ENCODE results near the gene ABHD5.

The ABHD5 gene

GRCh38 chr3:43685921-43686320, 4.8 kb upstream of the ABHD5 start:
- DNase-seq (ENCODE audit: low read depth in 2 of 2), result no peak

- DNase-seq (ENCODE audit: low read depth in 2 of 2), result no peak
These were observed 4.4 kb upstream of the ABHD5 start for GRCh38 chr3:43686333-43686699.

GRCh38 chr3:43686700-43687498, 3.8 kb upstream of the ABHD5 start:
- DNase-seq (ENCODE audit: low read depth in 2 of 2), result no peak

- DNase-seq (ENCODE audit: low read depth in 2 of 2), result no peak
These were observed 3.3 kb upstream of the ABHD5 start for GRCh38 chr3:43687499-43687811.

GRCh38 chr3:43688245-43688650, 2.5 kb upstream of the ABHD5 start:
- no peak for DNase-seq (ENCODE audit: low read depth in 2 of 2)

GRCh38 chr3:43689166-43689565, 1.6 kb upstream of the ABHD5 start:
- DNase-seq (ENCODE audit: low read depth in 2 of 2), result no peak

- DNase-seq (ENCODE audit: low read depth in 2 of 2), result no peak
These were observed 855 bp upstream of the ABHD5 start for GRCh38 chr3:43689766-43690399.

- peak in 1 of 2 donors; percentile 8 for DNase-seq (ENCODE audit: low read depth in 2 of 2)
These were observed 620 bp downstream of the ABHD5 start for GRCh38 chr3:43691120-43691995.

- no peak for DNase-seq (ENCODE audit: low read depth in 2 of 2)
These were observed 1.5 kb downstream of the ABHD5 start for GRCh38 chr3:43692085-43692855.

GRCh38 chr3:43692971-43693370, 2.2 kb downstream of the ABHD5 start:
- DNase-seq (ENCODE audit: low read depth in 2 of 2), result no peak

- no peak for DNase-seq (ENCODE audit: low read depth in 2 of 2)
These were observed 2.9 kb downstream of the ABHD5 start for GRCh38 chr3:43693594-43693993.

- no peak for DNase-seq (ENCODE audit: low read depth in 2 of 2)
These were observed 4.7 kb downstream of the ABHD5 start for GRCh38 chr3:43695443-43695842.

- DNase-seq (ENCODE audit: low read depth in 2 of 2), result no peak
These were observed 5.1 kb downstream of the ABHD5 start for GRCh38 chr3:43695863-43696262.

- DNase-seq (ENCODE audit: low read depth in 2 of 2), result no peak
These were observed 5.7 kb downstream of the ABHD5 start for GRCh38 chr3:43696441-43696840.

GRCh38 chr3:43696881-43697280, 6.1 kb downstream of the ABHD5 start:
- no peak for DNase-seq (ENCODE audit: low read depth in 2 of 2)

GRCh38 chr3:43699864-43700263, 9.1 kb downstream of the ABHD5 start:
- no peak for DNase-seq (ENCODE audit: low read depth in 2 of 2)

GRCh38 chr3:43704697-43705096, 14.0 kb downstream of the ABHD5 start:
- no peak for DNase-seq (ENCODE audit: low read depth in 2 of 2)

GRCh38 chr3:43706342-43706741, 15.6 kb downstream of the ABHD5 start:
- no peak for DNase-seq (ENCODE audit: low read depth in 2 of 2)

GRCh38 chr3:43707266-43707665, 16.5 kb downstream of the ABHD5 start:
- DNase-seq (ENCODE audit: low read depth in 2 of 2), result no peak

- DNase-seq (ENCODE audit: low read depth in 2 of 2), result no peak
These were observed 17.3 kb downstream of the ABHD5 start for GRCh38 chr3:43707998-43708397.

- DNase-seq (ENCODE audit: low read depth in 2 of 2), result no peak
These were observed 18.3 kb downstream of the ABHD5 start for GRCh38 chr3:43709022-43709421.

- DNase-seq (ENCODE audit: low read depth in 2 of 2), result no peak
These were observed 19.9 kb downstream of the ABHD5 start for GRCh38 chr3:43710607-43711006.
